Right lobe of liver (tissue), 6 donors: Measurements from ENCODE around the gene WNT9B. TPM values are rescaled to one million over a fixed set of nuclear protein-coding genes. Genes with fewer than 3 reads are reported as not detected.

Experiments used
- ATAC-seq, 4 donors: fragments of 200-7000 bp; cut with Tn5 transposase; one replicate each; pipeline ENCODE4 v1.9.1; 2020; ENCODE audit warnings: mild to moderate bottlenecking in 4 of 4, moderate library complexity in 4 of 4
- DNase-seq, 3 donors: peaks; one replicate each; pipeline ENCODE4 v3.0.0-alpha.2; 2020
- H3K27ac ChIP-seq, 3 donors: fragments of 200-600 bp; one replicate each; pipeline ENCODE4 v1.8.0; 2022
- H3K27me3 ChIP-seq, 2 donors: fragments of 200-600 bp; one replicate each; pipeline ENCODE4 v1.8.0; 2022
- H3K36me3 ChIP-seq, 4 donors: fragments of 200-600 bp; sonication (generic) in 1 of 4; one replicate each; pipeline versions ENCODE4 v1.5.1 to v1.8.0; 2017 to 2022; ENCODE audit warnings: control low read depth in 1 of 4
- H3K4me1 ChIP-seq, 4 donors: fragments of 200-600 bp; sonication (generic) in 1 of 4; one replicate each; pipeline versions ENCODE4 v1.5.1 to v1.8.0; 2017 to 2022; ENCODE audit warnings: control low read depth in 1 of 4
- H3K4me3 ChIP-seq, 3 donors: fragments of 200-600 bp; one replicate each; pipeline ENCODE4 v1.8.0; 2022
- H3K9me3 ChIP-seq, 4 donors: fragments of 200-600 bp; sonication (generic) in 1 of 4; one replicate each; pipeline versions ENCODE4 v1.5.1 to v1.8.0; 2017 to 2022; ENCODE audit warnings: control low read depth in 1 of 4
- POLR2A ChIP-seq: fragments of 450-650 bp; IDR thresholded peaks from one replicate; pipeline ENCODE4 v1.6.1; 2017; ENCODE audit warnings: antibody characterized with exemption, mild to moderate bottlenecking
- WGBS: methylation state at CpG from one replicate; pipeline ENCODE4 v1.1.6; 2018; ENCODE audit warnings: low coverage, low lambda C conversion rate; ENCODE audit not compliant: insufficient coverage; ENCODE audit errors: missing lambda C conversion rate; 5-methylcytosine and 5-hydroxymethylcytosine counted together
- intact Hi-C, 2 donors: fragments of 100-400 bp; cut with DNase I; formaldehyde crosslinking; loops; one replicate each; pipeline versions ENCODE4 v1.11.2 to v1.14.1; 2022
- total RNA-seq, 6 experiments: library from RNA; depleted of rRNA in 2 of 6; stranded (reverse); fragments of >200 nt in 2 of 6; fragmentation: NEBNext Ultra II Directional in 3 of 6; extraction: Animal tissue kit (Norgen Biotek cat#: 25700) in 3 of 6; gene quantifications; one replicate each; pipeline versions ENCODE4 v1.1.0 to v1.2.4, GENCODE V29; 2016 to 2023
- TF ChIP-seq, protein P1 (sequence below), 4 donors: fragments of 200-600 bp in 3 of 4; fragments of 450-650 bp in 1 of 4; IDR thresholded peaks; one replicate each; pipeline versions ENCODE4 v1.5.1 to v1.8.0; 2016 to 2022; ENCODE audit warnings: antibody characterized with exemption in 4 of 4, mild to moderate bottlenecking in 2 of 4
- donor health status: DM: no; HTN: yes; CAD: no.
- donor health status: DM: no; HTN: no; CAD: no.
- donor health status: DM: no; HTN: no; CAD: no.
- donor health status: DM: no; HTN: yes; CAD: no.
- donor health status: DM: no; HTN: yes; CAD: no.

The WNT9B gene
- total RNA-seq, 6 experiments from 2014 or later = 0.55 to 1.7 (median 1.2) TPM; not detected in 3

DNA sequence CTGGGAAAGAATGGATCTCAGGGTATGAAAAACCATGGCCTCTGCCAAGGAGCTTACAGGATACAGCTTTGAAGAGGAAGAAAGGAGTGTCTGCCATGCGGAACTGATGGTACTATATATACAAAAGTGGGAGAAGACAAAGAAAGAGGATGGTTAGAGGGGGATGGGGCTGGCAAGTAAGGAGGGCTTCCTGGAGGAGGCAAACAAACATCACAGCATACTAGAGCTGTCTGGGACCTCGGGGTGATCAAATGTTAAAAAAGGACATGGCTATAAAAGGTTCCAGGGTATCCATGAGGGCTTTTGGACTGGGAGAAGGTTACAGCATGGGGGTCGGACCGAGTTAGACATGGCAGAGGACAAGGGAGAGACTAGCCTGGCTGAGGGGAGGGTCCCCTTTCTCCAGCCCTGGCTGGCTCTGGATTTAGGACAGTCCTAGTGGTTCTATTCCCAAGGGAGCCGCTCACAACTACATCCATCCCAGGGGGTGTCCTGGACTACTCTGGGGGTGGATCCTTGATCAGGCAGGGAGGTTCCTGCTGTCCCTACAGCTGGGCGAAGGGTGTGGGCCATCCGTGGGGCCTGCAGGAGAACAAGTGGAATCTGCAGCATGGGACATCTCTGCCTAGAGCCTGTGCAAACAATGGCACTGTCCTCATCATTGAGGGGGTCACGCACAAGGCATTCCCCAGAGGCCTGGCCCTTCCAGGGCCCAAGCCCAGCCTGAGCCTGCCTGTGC lies 12.2 kb downstream of the WNT9B start:
- Histone ChIP-seq H3K4me3 (no peak overlapping the region), H3K36me3 (no peaks in the 10 kb centered on the region), H3K27me3 (no peaks in the 10 kb centered on the region), H3K9me3 (no peaks in the 10 kb centered on the region), H3K27ac (no peak overlapping the region), H3K4me1 (no peaks in the 10 kb centered on the region)
- ATAC-seq (no peak), DNase-seq (peak in 1 of 3 donors; percentile 15)
- WGBS = 84% methylated on average over 5 of the region's 8 CpGs
- intact Hi-C loops = no loop called here
- TF ChIP-seq POLR2A = no peak
- TF ChIP-seq, protein P1, sequence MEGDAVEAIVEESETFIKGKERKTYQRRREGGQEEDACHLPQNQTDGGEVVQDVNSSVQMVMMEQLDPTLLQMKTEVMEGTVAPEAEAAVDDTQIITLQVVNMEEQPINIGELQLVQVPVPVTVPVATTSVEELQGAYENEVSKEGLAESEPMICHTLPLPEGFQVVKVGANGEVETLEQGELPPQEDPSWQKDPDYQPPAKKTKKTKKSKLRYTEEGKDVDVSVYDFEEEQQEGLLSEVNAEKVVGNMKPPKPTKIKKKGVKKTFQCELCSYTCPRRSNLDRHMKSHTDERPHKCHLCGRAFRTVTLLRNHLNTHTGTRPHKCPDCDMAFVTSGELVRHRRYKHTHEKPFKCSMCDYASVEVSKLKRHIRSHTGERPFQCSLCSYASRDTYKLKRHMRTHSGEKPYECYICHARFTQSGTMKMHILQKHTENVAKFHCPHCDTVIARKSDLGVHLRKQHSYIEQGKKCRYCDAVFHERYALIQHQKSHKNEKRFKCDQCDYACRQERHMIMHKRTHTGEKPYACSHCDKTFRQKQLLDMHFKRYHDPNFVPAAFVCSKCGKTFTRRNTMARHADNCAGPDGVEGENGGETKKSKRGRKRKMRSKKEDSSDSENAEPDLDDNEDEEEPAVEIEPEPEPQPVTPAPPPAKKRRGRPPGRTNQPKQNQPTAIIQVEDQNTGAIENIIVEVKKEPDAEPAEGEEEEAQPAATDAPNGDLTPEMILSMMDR (IDR thresholded peaks at IDR 0.05) = no peak

DNA sequence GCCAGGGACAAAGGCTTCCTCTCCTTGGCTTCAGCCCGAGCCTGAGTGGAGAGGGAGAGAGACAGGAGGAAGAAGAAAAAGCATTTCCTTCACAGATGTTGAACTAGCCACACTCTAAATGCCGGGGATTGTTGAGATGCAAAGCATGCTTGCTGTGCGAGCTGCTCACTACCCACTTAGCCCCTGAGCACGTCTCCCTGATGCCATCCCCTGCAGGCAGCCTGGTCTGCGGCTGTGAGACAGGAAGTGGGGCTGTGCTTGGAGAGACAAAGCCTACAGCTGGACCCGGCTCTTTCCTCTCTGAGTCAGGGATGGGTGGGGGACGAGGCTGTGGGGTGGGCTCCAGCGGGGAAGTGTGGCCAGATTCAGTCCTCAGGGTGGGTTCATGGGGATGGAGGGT lies 13.7 kb downstream of the WNT9B start:
- H3K27ac ChIP-seq = no peak overlapping the region
- no peaks in the 10 kb centered on the region for H3K4me1 ChIP-seq
- H3K9me3 ChIP-seq = no peaks in the 10 kb centered on the region
- H3K4me3 ChIP-seq = no peak overlapping the region
- DNase-seq (no peak), ATAC-seq (no peak)
- no peaks in the 10 kb centered on the region for H3K27me3 ChIP-seq
- TF ChIP-seq, protein P1 (IDR thresholded peaks at IDR 0.05) = no peak
- TF ChIP-seq POLR2A = no peak
- no peaks in the 10 kb centered on the region for H3K36me3 ChIP-seq
- intact Hi-C loops = no loop called here
- 47% methylated on average over 5 of the region's 8 CpGs for WGBS

DNA sequence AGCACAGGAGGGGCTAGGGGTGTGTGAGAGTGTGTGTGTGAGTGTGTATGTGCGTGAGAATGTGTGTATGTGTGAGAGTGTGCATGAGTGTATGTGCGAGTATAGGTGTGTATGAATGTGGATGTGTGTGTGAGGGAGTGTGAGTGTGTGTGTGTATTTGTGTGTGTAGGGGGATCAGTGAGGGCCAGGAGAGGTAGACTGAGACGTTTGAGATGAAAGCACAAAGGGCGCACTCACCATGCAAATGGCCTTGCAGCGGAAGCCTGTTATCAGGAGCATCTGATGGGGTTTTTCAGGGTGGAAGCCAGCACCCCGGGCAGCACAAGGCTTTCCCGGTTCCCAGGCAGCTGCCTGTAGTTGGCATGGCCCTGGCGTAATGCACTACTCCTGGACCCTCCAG lies 14.9 kb downstream of the WNT9B start:
- Histone ChIP-seq H3K27ac (no peak overlapping the region), H3K4me3 (no peak overlapping the region), H3K9me3 (no peaks in the 10 kb centered on the region), H3K27me3 (no peaks in the 10 kb centered on the region), H3K36me3 (no peaks in the 10 kb centered on the region), H3K4me1 (peaks cover 0 to 6% (median 0%) of the 10 kb centered on the region in 4 donors)
- intact Hi-C loops = no loop called here
- no peak for TF ChIP-seq POLR2A
- TF ChIP-seq, protein P1 (IDR thresholded peaks at IDR 0.05) = no peak
- DNase-seq = no peak
- no peak for ATAC-seq
- WGBS = 74% methylated on average over 4 of the region's 8 CpGs

DNA sequence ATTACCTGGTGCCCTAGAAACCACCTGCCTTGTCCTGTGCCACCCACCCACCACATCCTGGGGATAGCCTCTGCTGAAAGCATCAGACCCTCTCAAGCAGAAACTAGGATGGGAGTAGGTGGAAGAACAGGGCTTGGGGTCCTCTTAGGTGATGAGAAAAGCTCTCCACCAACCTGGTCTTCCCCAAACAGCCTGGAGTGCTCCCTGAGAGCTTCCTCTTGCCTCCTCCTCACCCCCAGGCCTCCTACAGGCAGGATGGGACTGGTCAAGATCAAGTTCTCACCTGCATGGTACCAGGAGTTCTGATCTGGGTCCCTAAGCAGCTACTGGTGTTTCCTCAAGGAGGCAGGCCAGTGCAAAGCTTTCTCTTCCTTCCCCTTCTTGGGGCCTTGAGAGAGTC lies 15.4 kb downstream of the WNT9B start:
- Histone ChIP-seq H3K4me3 (no peak overlapping the region), H3K4me1 (peaks cover 0 to 6% (median 0%) of the 10 kb centered on the region in 4 donors), H3K9me3 (no peaks in the 10 kb centered on the region), H3K36me3 (no peaks in the 10 kb centered on the region), H3K27ac (no peak overlapping the region), H3K27me3 (no peaks in the 10 kb centered on the region)
- no peak for DNase-seq
- TF ChIP-seq POLR2A = no peak
- TF ChIP-seq, protein P1 (IDR thresholded peaks at IDR 0.05) = no peak
- intact Hi-C loops = no loop called here
- no peak for ATAC-seq
